Tibial nerve (tissue), 4 donors: ENCODE data around the gene TMEM109. TPM values are rescaled to one million over a fixed set of nuclear protein-coding genes. Genes with fewer than 3 reads are reported as not detected.

ENCODE experiments used
- DNase-seq, 2 donors: peaks; one replicate each; pipeline ENCODE4 v3.0.0-alpha.2; 2019; ENCODE audit warnings: low spot score in 2 of 2
- H3K27ac ChIP-seq, 4 donors: fragments of 200-600 bp; sonication (generic) in 3 of 4; one replicate each; pipeline ENCODE4 v1.5.1; 2017 to 2019; ENCODE audit warnings: mild to moderate bottlenecking in 1 of 4
- H3K27me3 ChIP-seq, 2 donors: fragments of 200-600 bp; sonication (generic) in 1 of 2; one replicate each; pipeline versions ENCODE4 v1.5.1 to v1.6.0; 2017 to 2019
- H3K36me3 ChIP-seq, 3 donors: fragments of 200-600 bp; sonication (generic); one replicate each; pipeline ENCODE4 v1.5.1; 2018 to 2019
- H3K4me1 ChIP-seq, 4 donors: fragments of 200-600 bp; sonication (generic) in 3 of 4; one replicate each; pipeline ENCODE4 v1.5.1; 2017 to 2019
- H3K4me3 ChIP-seq, 4 donors: fragments of 200-600 bp; sonication (generic) in 3 of 4; one replicate each; pipeline ENCODE4 v1.5.1; 2017 to 2019; ENCODE audit warnings: mild to moderate bottlenecking in 1 of 4, moderate library complexity in 1 of 4
- H3K9me3 ChIP-seq, 4 donors: fragments of 200-600 bp; sonication (generic) in 3 of 4; one replicate each; pipeline ENCODE4 v1.5.1; 2017 to 2019
- EP300 ChIP-seq, 2 donors: sonication (generic); formaldehyde crosslinking; IDR thresholded peaks; one replicate each; pipeline ENCODE4 v1.6.1; 2017; ENCODE audit warnings: antibody characterized with exemption in 2 of 2, mild to moderate bottlenecking in 1 of 2
- POLR2A ChIP-seq, 2 donors: fragments of 450-650 bp; IDR thresholded peaks; one replicate each; pipeline ENCODE4 v1.6.1; 2017; ENCODE audit warnings: antibody characterized with exemption in 2 of 2, mild to moderate bottlenecking in 2 of 2, moderate library complexity in 2 of 2
- WGBS, 2 donors: methylation state at CpG; one replicate each; pipeline ENCODE4 v1.1.5; 2018; 5-methylcytosine and 5-hydroxymethylcytosine counted together
- total RNA-seq, 4 donors: library from RNA; depleted of rRNA; stranded (reverse); fragments of >200 nt; gene quantifications; one replicate each; pipeline ENCODE4 v1.1.0, GENCODE V29; 2016
- TF ChIP-seq, protein P1 (sequence below), 5 experiments: fragments of 200-600 bp in 3 of 5; fragments of 450-650 bp in 2 of 5; sonication (generic) in 3 of 5; IDR thresholded peaks; one replicate each; pipeline ENCODE4 v1.5.1; 2016 to 2019; ENCODE audit warnings: antibody characterized with exemption in 5 of 5, mild to moderate bottlenecking in 3 of 5, moderate library complexity in 2 of 5

The TMEM109 gene
- total RNA-seq, 4 donors from 2014 or later, result 173 to 300 (median 197) TPM

GRCh38 chr11:60916669-60917206 lies 2.8 kb downstream of the TMEM109 start:
- WGBS, 2 donors, result 62 to 67% methylated on average over 3 of the region's 3 CpGs
- TF ChIP-seq, protein P1, sequence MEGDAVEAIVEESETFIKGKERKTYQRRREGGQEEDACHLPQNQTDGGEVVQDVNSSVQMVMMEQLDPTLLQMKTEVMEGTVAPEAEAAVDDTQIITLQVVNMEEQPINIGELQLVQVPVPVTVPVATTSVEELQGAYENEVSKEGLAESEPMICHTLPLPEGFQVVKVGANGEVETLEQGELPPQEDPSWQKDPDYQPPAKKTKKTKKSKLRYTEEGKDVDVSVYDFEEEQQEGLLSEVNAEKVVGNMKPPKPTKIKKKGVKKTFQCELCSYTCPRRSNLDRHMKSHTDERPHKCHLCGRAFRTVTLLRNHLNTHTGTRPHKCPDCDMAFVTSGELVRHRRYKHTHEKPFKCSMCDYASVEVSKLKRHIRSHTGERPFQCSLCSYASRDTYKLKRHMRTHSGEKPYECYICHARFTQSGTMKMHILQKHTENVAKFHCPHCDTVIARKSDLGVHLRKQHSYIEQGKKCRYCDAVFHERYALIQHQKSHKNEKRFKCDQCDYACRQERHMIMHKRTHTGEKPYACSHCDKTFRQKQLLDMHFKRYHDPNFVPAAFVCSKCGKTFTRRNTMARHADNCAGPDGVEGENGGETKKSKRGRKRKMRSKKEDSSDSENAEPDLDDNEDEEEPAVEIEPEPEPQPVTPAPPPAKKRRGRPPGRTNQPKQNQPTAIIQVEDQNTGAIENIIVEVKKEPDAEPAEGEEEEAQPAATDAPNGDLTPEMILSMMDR (IDR thresholded peaks at IDR 0.05), result no peak
- TF ChIP-seq EP300 (IDR thresholded peaks at IDR 0.05) (no peak), POLR2A (IDR thresholded peaks at IDR 0.05) (no peak)
- DNase-seq, result no peak
- Histone ChIP-seq H3K9me3 (no peaks in the 10 kb centered on the region), H3K4me1 (peaks cover 0 to 65% (median 36%) of the 10 kb centered on the region in 4 donors), H3K27me3 (no peaks in the 10 kb centered on the region), H3K4me3 (no peak overlapping the region), H3K27ac (peak overlapping the region in 1 of 4 donors; percentile 98), H3K36me3 (peaks cover 0 to 30% (median 20%) of the 10 kb centered on the region in 3 donors)

- H3K4me1 ChIP-seq, result peaks cover 0 to 65% (median 36%) of the 10 kb centered on the region in 4 donors
- H3K9me3 ChIP-seq, result no peaks in the 10 kb centered on the region
- H3K36me3 ChIP-seq, result peaks cover 0 to 35% (median 26%) of the 10 kb centered on the region in 3 donors
- H3K4me3 ChIP-seq, result no peak overlapping the region
- no peak for DNase-seq
- no peak overlapping the region for H3K27ac ChIP-seq
- H3K27me3 ChIP-seq, result no peaks in the 10 kb centered on the region
- no peak for TF ChIP-seq EP300 (IDR thresholded peaks at IDR 0.05)
- TF ChIP-seq, protein P1 (IDR thresholded peaks at IDR 0.05), result no peak
- no peak for TF ChIP-seq POLR2A (IDR thresholded peaks at IDR 0.05)
- 93% methylated on average over 1 of the region's 1 CpG for WGBS, 2 donors
Observed at GRCh38 chr11:60917267-60917666, 3.3 kb downstream of the TMEM109 start.

- no peak overlapping the region for H3K27ac ChIP-seq
- H3K9me3 ChIP-seq, result no peaks in the 10 kb centered on the region
Observed at GRCh38 chr11:60918251-60918938, 4.4 kb downstream of the TMEM109 start.

DNA sequence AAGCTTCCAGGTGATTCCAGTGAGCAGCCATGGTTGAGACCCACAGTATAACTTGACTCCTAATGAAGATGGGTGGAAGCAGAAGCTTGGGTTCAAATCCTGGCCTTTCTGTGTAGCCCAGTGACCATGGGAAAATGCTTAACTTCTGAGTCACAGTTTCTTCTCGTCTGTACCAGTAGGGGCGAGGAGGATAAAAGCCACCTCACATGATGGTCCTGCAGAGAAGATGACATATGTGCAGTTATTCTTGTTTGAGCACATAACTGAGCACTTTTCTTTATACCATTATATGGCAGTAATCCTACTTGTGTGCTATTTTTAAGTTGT lies 4.9 kb downstream of the TMEM109 start:
- H3K36me3 ChIP-seq, result peaks cover 0 to 51% (median 29%) of the 10 kb centered on the region in 3 donors

More at GRCh38 chr11:60918251-60918938, 4.4 kb downstream of the TMEM109 start:
- no peak for DNase-seq
- H3K4me1 ChIP-seq, result peaks cover 0 to 59% (median 30%) of the 10 kb centered on the region in 4 donors
- TF ChIP-seq POLR2A (IDR thresholded peaks at IDR 0.05) (no peak), EP300 (IDR thresholded peaks at IDR 0.05) (no peak)
- TF ChIP-seq, protein P1 (IDR thresholded peaks at IDR 0.05), result no peak
- WGBS, 2 donors, result 84 to 87% methylated on average over 4 of the region's 4 CpGs
- no peaks in the 10 kb centered on the region for H3K27me3 ChIP-seq
- H3K4me3 ChIP-seq, result no peak overlapping the region
- peaks cover 0 to 46% (median 29%) of the 10 kb centered on the region in 3 donors for H3K36me3 ChIP-seq

More for the DNA sequence above, 4.9 kb downstream of the TMEM109 start:
- 38 to 45% methylated on average over 2 of the region's 2 CpGs for WGBS, 2 donors
- TF ChIP-seq EP300 (IDR thresholded peaks at IDR 0.05), result no peak
- TF ChIP-seq, protein P1 (IDR thresholded peaks at IDR 0.05), result no peak
- no peak for TF ChIP-seq POLR2A (IDR thresholded peaks at IDR 0.05)
- no peak for DNase-seq
- Histone ChIP-seq H3K9me3 (no peaks in the 10 kb centered on the region), H3K4me3 (no peak overlapping the region), H3K4me1 (peaks cover 0 to 60% (median 33%) of the 10 kb centered on the region in 4 donors), H3K27ac (no peak overlapping the region), H3K27me3 (no peaks in the 10 kb centered on the region)
